ENCODE measurements around the gene GNPTG. TPM values are rescaled to one million over a fixed set of nuclear protein-coding genes. Genes with fewer than 3 reads are reported as not detected.

GNPTG gene
- total and polyA plus RNA-seq, 2 donors (not counting 3 experiments of a cell fraction or from before 2014, with no cell fraction given): 51.6 to 109 TPM

GRCh38 chr16:1341495-1342420 lies 10.0 kb upstream of the GNPTG start:
- POLR2A ChIA-PET: no interaction called here
- no peak overlapping the region for H3K9ac ChIP-seq (replicated peaks; ENCODE audit: extremely low read depth, insufficient read depth, low read length)
- no peaks in the 10 kb centered on the region for H3K9me3 ChIP-seq (replicated peaks; ENCODE audit: control insufficient read depth, insufficient read depth, low read length)
- H3K27ac ChIP-seq (ENCODE audit: insufficient read depth, low read depth, low read length): no peak overlapping the region
- no peak for DNase-seq (ENCODE audit: low read depth, low spot score)
- BruUV-seq (replicated peaks): no TSS peak
- H3K79me2 ChIP-seq (ENCODE audit: control insufficient read depth, insufficient read depth, low read length): no peaks in the 10 kb centered on the region
- FAIRE-seq: no peak
- intact Hi-C loops (cut with micrococcal nuclease) (no loop called here), dilution Hi-C loops (cut with MboI; ENCODE audit: extremely low pct_ligation_motif_present, low sequenced_read_pairs) (no loop called here)
- no peaks in the 10 kb centered on the region for H3K4me1 ChIP-seq (ENCODE audit: control insufficient read depth, extremely low read depth, insufficient read depth, low read length)
- H3K9me1 ChIP-seq (replicated peaks; ENCODE audit: control insufficient read depth, extremely low read depth, insufficient read depth, low read length): no peaks in the 10 kb centered on the region
- no peaks in the 10 kb centered on the region for H4K20me1 ChIP-seq (replicated peaks; ENCODE audit: control insufficient read depth, extremely low read depth, insufficient read depth, low read length)
- TF ChIP-seq EZH2 (IDR thresholded peaks at IDR 0.05; ENCODE audit: borderline replicate concordance, low read depth, low read length, severe bottlenecking): no peak
- TF ChIP-seq POLR2AphosphoS5 (IDR thresholded peaks at IDR 0.05; ENCODE audit: insufficient read depth, low read depth, low read length): no peak
- TF ChIP-seq JUN (IDR thresholded peaks at IDR 0.05; ENCODE audit: borderline replicate concordance, insufficient read depth, insufficient read length, low read depth): no peak
- no peak for TF ChIP-seq CTCF (IDR thresholded peaks at IDR 0.05; ENCODE audit: extremely low read depth in 1 of 2, insufficient read depth in 1 of 2, low read depth in 1 of 2, low read length in 2 of 2)
- TF ChIP-seq MYC (IDR thresholded peaks at IDR 0.05; ENCODE audit: low read depth, low read length): no peak
- CTCF ChIA-PET: no interaction called here
- no peaks in the 10 kb centered on the region for H3K27me3 ChIP-seq (ENCODE audit: control insufficient read depth in 2 of 2, insufficient read depth in 2 of 2, low read length in 2 of 2)
- no peak overlapping the region for H2AFZ ChIP-seq (ENCODE audit: low read depth, low read length)
- no peak overlapping the region for H3K4me2 ChIP-seq (ENCODE audit: insufficient read depth, low read length)
- no peaks in the 10 kb centered on the region for H3K36me3 ChIP-seq (ENCODE audit: control insufficient read depth in 2 of 2, extremely low read depth in 1 of 2, insufficient read depth in 2 of 2, low read length in 2 of 2)
- H3K4me3 ChIP-seq (replicated peaks in 1 of 3; ENCODE audit: insufficient read depth in 1 of 3, low read depth in 1 of 3, low read length in 3 of 3): no peak overlapping the region
